B cell (primary cell): ENCODE measurements around the gene MED9. TPM values are rescaled to one million over a fixed set of nuclear protein-coding genes. Genes with fewer than 3 reads are reported as not detected.

Experiments
- ATAC-seq: fragments of 200-7000 bp; cut with Tn5 transposase; one replicate; pipeline ENCODE4 v1.10.0; 2021; ENCODE audit warnings: low read depth, mild to moderate bottlenecking, moderate number of reproducible peaks, moderate library complexity
- CTCF ChIA-PET: fragments of 350-600 bp; sonication (Branson Sonifier 250); formaldehyde crosslinking; loops from one replicate; lab custom pipeline; 2021; ENCODE audit warnings: antibody characterized with exemption, inconsistent platforms; lab: Charles Lee
- POLR2A ChIA-PET: fragments of 350-600 bp; sonication (Branson Sonifier 250); formaldehyde crosslinking; loops from one replicate; lab custom pipeline; 2021; ENCODE audit warnings: antibody characterized with exemption; lab: Charles Lee
- DNase-seq: peaks from one replicate; pipeline ENCODE4 v3.0.0; 2013
- H2AFZ ChIP-seq: 2 replicates; pipeline ENCODE4 v1.6.1; 2012; ENCODE audit warnings: mild to moderate bottlenecking, low read depth, low read length; ENCODE audit not compliant: insufficient read depth, poor library complexity, severe bottlenecking
- H3K27ac ChIP-seq, 2 donors: 1 replicate in 1 of 2; 2 replicates in 1 of 2; pipeline ENCODE4 v1.5.1; 2012 to 2013; ENCODE audit warnings: low read length in 2 of 2, mild to moderate bottlenecking in 2 of 2, moderate library complexity in 1 of 2
- H3K27me3 ChIP-seq, 4 experiments: fragments of 200-600 bp in 1 of 4; sonication (generic) in 1 of 4; replicated peaks in 1 of 4; 1 replicate in 2 of 4; 2 replicates in 2 of 4; pipeline versions ENCODE4 v1.6.1 to v1.7.0; 2013 to 2016; ENCODE audit warnings: low read length in 3 of 4, mild to moderate bottlenecking in 2 of 4, mixed read lengths in 1 of 4, moderate library complexity in 1 of 4; ENCODE audit not compliant: insufficient read depth in 4 of 4, control insufficient read depth in 3 of 4; ENCODE audit errors: control extremely low read depth in 1 of 4
- H3K36me3 ChIP-seq, 2 experiments: replicated peaks in 1 of 2; 1 replicate in 1 of 2; 2 replicates in 1 of 2; pipeline versions ENCODE4 v1.6.1 to v1.7.1; 2013; ENCODE audit warnings: low read length in 1 of 2; ENCODE audit not compliant: insufficient read depth in 2 of 2, control insufficient read depth in 1 of 2; ENCODE audit errors: control extremely low read depth in 1 of 2, extremely low read depth in 1 of 2
- H3K4me1 ChIP-seq, 2 donors: fragments of 200-600 bp in 1 of 2; sonication (generic) in 1 of 2; 1 replicate in 1 of 2; 2 replicates in 1 of 2; pipeline versions ENCODE4 v1.5.1 to v1.6.1; 2013 to 2017; ENCODE audit warnings: low read length in 2 of 2; ENCODE audit not compliant: control insufficient read depth in 2 of 2, insufficient read depth in 2 of 2
- H3K4me2 ChIP-seq: replicated peaks from 2 replicates; pipeline ENCODE3; 2012; ENCODE audit warnings: mild to moderate bottlenecking, low read depth, low read length; ENCODE audit not compliant: poor library complexity, severe bottlenecking
- H3K4me3 ChIP-seq, 5 experiments: fragments of 200-600 bp in 1 of 5; sonication (generic) in 1 of 5; 1 replicate in 3 of 5; 2 replicates in 2 of 5; pipeline versions ENCODE4 v1.5.1 to v1.7.0; 2011 to 2016; ENCODE audit warnings: low read length in 4 of 5, mild to moderate bottlenecking in 4 of 5, low read depth in 2 of 5, control low read depth in 1 of 5, moderate library complexity in 1 of 5; ENCODE audit not compliant: insufficient read depth in 1 of 5; ENCODE audit errors: control extremely low read depth in 1 of 5, extremely low read depth in 1 of 5
- H3K79me2 ChIP-seq: fragments of 200-600 bp; sonication (generic); one replicate; pipeline ENCODE4 v1.6.0; 2016; ENCODE audit warnings: low read length; ENCODE audit not compliant: control insufficient read depth, insufficient read depth
- H3K9ac ChIP-seq: fragments of 200-600 bp; sonication (generic); 2 replicates; pipeline ENCODE4 v1.6.1; 2017; ENCODE audit warnings: mild to moderate bottlenecking, low read length, moderate library complexity
- H3K9me3 ChIP-seq, 3 donors: one replicate each; pipeline versions ENCODE4 v1.6.1 to v1.7.1; 2013; ENCODE audit warnings: low read length in 2 of 3; ENCODE audit not compliant: control insufficient read depth in 2 of 3, insufficient read depth in 1 of 3; ENCODE audit errors: control extremely low read depth in 1 of 3
- H4K20me1 ChIP-seq: 2 replicates; pipeline ENCODE4 v1.6.0; 2012; ENCODE audit warnings: mild to moderate bottlenecking, low read length; ENCODE audit not compliant: insufficient read depth, control insufficient read depth, poor library complexity, severe bottlenecking
- H3K27ac Mint-ChIP-seq: one replicate; pipeline ENCODE4 v1.8.0; 2021; ENCODE audit warnings: mixed read lengths
- H3K27me3 Mint-ChIP-seq: one replicate; pipeline ENCODE4 v1.8.0; 2021; ENCODE audit warnings: mixed read lengths
- H3K4me1 Mint-ChIP-seq: one replicate; pipeline ENCODE4 v1.8.0; 2021; ENCODE audit warnings: mixed read lengths
- H3K4me3 Mint-ChIP-seq: one replicate; pipeline ENCODE4 v1.8.0; 2021; ENCODE audit warnings: mixed read lengths
- H3K9me3 Mint-ChIP-seq: one replicate; pipeline ENCODE4 v1.8.0; 2022; ENCODE audit warnings: mixed read lengths; ENCODE audit not compliant: insufficient read depth
- EZH2 ChIP-seq: IDR thresholded peaks from 2 replicates; pipeline ENCODE4 v1.6.1; 2012; ENCODE audit warnings: borderline replicate concordance, low read depth, mild to moderate bottlenecking, moderate library complexity, low read length; ENCODE audit not compliant: insufficient read depth, poor library complexity, severe bottlenecking
- WGBS: methylation state at CpG from one replicate; pipeline ENCODE4 v1.1.5; 2013; ENCODE audit warnings: missing lambda C conversion rate; ENCODE audit not compliant: insufficient coverage; 5-methylcytosine and 5-hydroxymethylcytosine counted together
- intact Hi-C: fragments of 100-400 bp; cut with micrococcal nuclease; formaldehyde crosslinking; loops from one replicate; pipeline ENCODE4 v1.10.0; 2022
- polyA plus RNA-seq: library from polyadenylated mRNA; depleted of rRNA; stranded (reverse); fragments of >200 nt; gene quantifications from 2 replicates; pipeline ENCODE4 v1.2.3, GENCODE V29; 2012
- total RNA-seq, 2 donors: library from RNA; stranded (reverse); fragments of 120-200 nt in 1 of 2; gene quantifications; 1 replicate in 1 of 2; 2 replicates in 1 of 2; pipeline versions ENCODE4 v1.2.3 to v1.2.4, GENCODE V29; 2013 to 2022
- TF ChIP-seq, protein P1 (sequence below): fragments of 200-600 bp; IDR thresholded peaks from one replicate; pipeline ENCODE4 v1.8.0; 2022; ENCODE audit warnings: antibody characterized with exemption, mild to moderate bottlenecking

Gene MED9
- total and polyA plus RNA-seq, 2 donors (not counting 1 experiment from before 2014, with no cell fraction given): 11.6 to 18.9 TPM

- no peak overlapping the region for H3K4me2 ChIP-seq
- H3K4me1 ChIP-seq: no peaks in the 10 kb centered on the region
- H3K27me3 ChIP-seq: no peaks in the 10 kb centered on the region
- ATAC-seq: no peak
- CTCF ChIA-PET: no interaction called here
- no peak overlapping the region for H3K9ac ChIP-seq
- H3K9me3 Mint-ChIP-seq: peaks cover 2% of the 10 kb centered on the region
- POLR2A ChIA-PET: no interaction called here
- 37% methylated on average over 3 of the region's 5 CpGs for WGBS
- no peak overlapping the region for H3K4me3 Mint-ChIP-seq
- no peak overlapping the region for H3K4me3 ChIP-seq
- TF ChIP-seq, protein P1, sequence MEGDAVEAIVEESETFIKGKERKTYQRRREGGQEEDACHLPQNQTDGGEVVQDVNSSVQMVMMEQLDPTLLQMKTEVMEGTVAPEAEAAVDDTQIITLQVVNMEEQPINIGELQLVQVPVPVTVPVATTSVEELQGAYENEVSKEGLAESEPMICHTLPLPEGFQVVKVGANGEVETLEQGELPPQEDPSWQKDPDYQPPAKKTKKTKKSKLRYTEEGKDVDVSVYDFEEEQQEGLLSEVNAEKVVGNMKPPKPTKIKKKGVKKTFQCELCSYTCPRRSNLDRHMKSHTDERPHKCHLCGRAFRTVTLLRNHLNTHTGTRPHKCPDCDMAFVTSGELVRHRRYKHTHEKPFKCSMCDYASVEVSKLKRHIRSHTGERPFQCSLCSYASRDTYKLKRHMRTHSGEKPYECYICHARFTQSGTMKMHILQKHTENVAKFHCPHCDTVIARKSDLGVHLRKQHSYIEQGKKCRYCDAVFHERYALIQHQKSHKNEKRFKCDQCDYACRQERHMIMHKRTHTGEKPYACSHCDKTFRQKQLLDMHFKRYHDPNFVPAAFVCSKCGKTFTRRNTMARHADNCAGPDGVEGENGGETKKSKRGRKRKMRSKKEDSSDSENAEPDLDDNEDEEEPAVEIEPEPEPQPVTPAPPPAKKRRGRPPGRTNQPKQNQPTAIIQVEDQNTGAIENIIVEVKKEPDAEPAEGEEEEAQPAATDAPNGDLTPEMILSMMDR: no peak
- no peak for TF ChIP-seq EZH2
- intact Hi-C loops: no loop called here
- peaks cover 36% of the 10 kb centered on the region for H3K27me3 Mint-ChIP-seq
- H3K79me2 ChIP-seq: no peaks in the 10 kb centered on the region
- H3K36me3 ChIP-seq: no peaks in the 10 kb centered on the region
- no peak overlapping the region for H2AFZ ChIP-seq
- no peak overlapping the region for H3K27ac Mint-ChIP-seq
- no peak overlapping the region for H3K27ac ChIP-seq
- no peaks in the 10 kb centered on the region for H4K20me1 ChIP-seq
- DNase-seq: no peak
- no peaks in the 10 kb centered on the region for H3K4me1 Mint-ChIP-seq
- no peaks in the 10 kb centered on the region for H3K9me3 ChIP-seq
Measured at GRCh38 chr17:17466511-17466910, 10.3 kb upstream of the MED9 start.

DNA sequence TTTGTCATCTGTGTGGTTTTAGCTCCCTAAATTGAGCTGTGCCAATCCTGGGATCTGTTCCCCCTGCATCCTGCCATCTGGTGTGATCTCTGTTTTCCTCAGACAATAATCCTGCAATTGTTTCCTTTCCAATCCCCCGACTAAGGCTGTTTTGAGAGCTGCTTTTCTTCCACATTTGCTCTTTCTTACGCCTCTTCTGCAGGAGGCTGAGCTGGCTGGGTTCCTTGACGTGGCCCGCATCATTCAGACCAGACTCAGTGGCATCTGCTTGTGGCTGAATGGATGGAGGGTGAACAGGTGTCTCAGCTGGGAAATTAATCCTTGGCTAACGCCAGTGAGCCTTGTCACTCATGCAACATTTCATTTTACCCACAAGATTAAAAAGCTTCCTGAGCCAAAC is 9.8 kb upstream of the MED9 start:
- H3K9me3 Mint-ChIP-seq: peaks cover 2% of the 10 kb centered on the region
- TF ChIP-seq EZH2: no peak
- H4K20me1 ChIP-seq: no peaks in the 10 kb centered on the region
- H3K4me1 ChIP-seq: no peaks in the 10 kb centered on the region
- no peak overlapping the region for H3K9ac ChIP-seq
- intact Hi-C loops: no loop called here
- DNase-seq: no peak
- no peaks in the 10 kb centered on the region for H3K4me1 Mint-ChIP-seq
- CTCF ChIA-PET: no interaction called here
- no peaks in the 10 kb centered on the region for H3K79me2 ChIP-seq
- ATAC-seq: no peak
- H2AFZ ChIP-seq: no peak overlapping the region
- H3K36me3 ChIP-seq: no peaks in the 10 kb centered on the region
- WGBS: 94% methylated on average over 2 of the region's 5 CpGs
- no peaks in the 10 kb centered on the region for H3K9me3 ChIP-seq
- H3K27me3 ChIP-seq: no peaks in the 10 kb centered on the region
- no peak overlapping the region for H3K4me3 Mint-ChIP-seq
- H3K27ac ChIP-seq: no peak overlapping the region
- H3K27me3 Mint-ChIP-seq: peaks cover 36% of the 10 kb centered on the region
- no peak overlapping the region for H3K4me2 ChIP-seq
- no peak overlapping the region for H3K27ac Mint-ChIP-seq
- POLR2A ChIA-PET: no interaction called here
- no peak overlapping the region for H3K4me3 ChIP-seq
